ENCODE measurements around the gene TXNDC16. TPM values are rescaled to one million over a fixed set of nuclear protein-coding genes. Genes with fewer than 3 reads are reported as not detected.
A peak's percentile ranks its signal among the peaks of the same experiment; 100 is the strongest.

The TXNDC16 gene
- total RNA-seq, 2 donors from 2014 or later, result 14.0 to 37.1 TPM

- H3K27me3 ChIP-seq (replicated peaks; ENCODE audit: insufficient read depth), result no peaks in the 10 kb centered on the region
- DNase-seq (ENCODE audit: low spot score), result no peak
- TF ChIP-seq POLR2A (IDR thresholded peaks at IDR 0.05) (no peak), POLR2AphosphoS5 (IDR thresholded peaks at IDR 0.05) (no peak), CTCF (IDR thresholded peaks at IDR 0.05) (no peak)
- peaks cover 6% of the 10 kb centered on the region for H3K4me1 ChIP-seq (replicated peaks)
- no peaks in the 10 kb centered on the region for H3K36me3 ChIP-seq
- H3K4me3 ChIP-seq, result no peak overlapping the region
- WGBS, result 79% methylated on average over 4 of the region's 4 CpGs
- intact Hi-C loops (cut with DNase I), result no loop called here
- H3K9me3 ChIP-seq, result no peaks in the 10 kb centered on the region
- peak overlapping the region; percentile 78 to 96 for H3K27ac ChIP-seq
Observed at GRCh38 chr14:52546318-52546670, 6.0 kb downstream of the TXNDC16 start.

- peak overlapping the region in 1 of 2 donors; percentile 18 for H3K4me3 ChIP-seq
- H3K4me1 ChIP-seq (replicated peaks), result peaks cover 6% of the 10 kb centered on the region
- intact Hi-C loops (cut with DNase I), result no loop called here
- H3K27ac ChIP-seq, result peak overlapping the region; percentile 78 to 96
- DNase-seq (ENCODE audit: low spot score), result peak; percentile 38
- no peaks in the 10 kb centered on the region for H3K27me3 ChIP-seq (replicated peaks; ENCODE audit: insufficient read depth)
- TF ChIP-seq POLR2A (IDR thresholded peaks at IDR 0.05), result no peak
- peak; percentile 92 for TF ChIP-seq POLR2AphosphoS5 (IDR thresholded peaks at IDR 0.05)
- TF ChIP-seq CTCF (IDR thresholded peaks at IDR 0.05), result no peak
- WGBS, result 32% methylated on average over 7 of the region's 7 CpGs
- H3K36me3 ChIP-seq, result no peaks in the 10 kb centered on the region
- no peaks in the 10 kb centered on the region for H3K9me3 ChIP-seq
Observed at GRCh38 chr14:52545584-52546317, 6.6 kb downstream of the TXNDC16 start.

- Histone ChIP-seq H3K27me3 (replicated peaks; ENCODE audit: insufficient read depth) (no peaks in the 10 kb centered on the region), H3K9me3 (no peaks in the 10 kb centered on the region), H3K4me1 (replicated peaks) (no peaks in the 10 kb centered on the region), H3K4me3 (no peak overlapping the region), H3K27ac (no peak overlapping the region), H3K36me3 (peaks cover 0 to 3% of the 10 kb centered on the region in 2 donors)
- intact Hi-C loops (cut with DNase I), result no loop called here
- no peak for DNase-seq (ENCODE audit: low spot score)
- 74% methylated on average over 2 of the region's 2 CpGs for WGBS
- TF ChIP-seq CTCF (IDR thresholded peaks at IDR 0.05) (no peak), POLR2AphosphoS5 (IDR thresholded peaks at IDR 0.05) (no peak), POLR2A (IDR thresholded peaks at IDR 0.05) (no peak)
Observed at GRCh38 chr14:52538623-52539022, 13.7 kb downstream of the TXNDC16 start.

GRCh38 chr14:52536269-52536668 is 16.0 kb downstream of the TXNDC16 start:
- Histone ChIP-seq H3K27me3 (replicated peaks; ENCODE audit: insufficient read depth) (no peaks in the 10 kb centered on the region), H3K36me3 (peaks cover 0 to 3% of the 10 kb centered on the region in 2 donors), H3K27ac (no peak overlapping the region), H3K4me3 (no peak overlapping the region), H3K9me3 (no peaks in the 10 kb centered on the region), H3K4me1 (replicated peaks) (no peaks in the 10 kb centered on the region)
- TF ChIP-seq CTCF (IDR thresholded peaks at IDR 0.05) (no peak), POLR2AphosphoS5 (IDR thresholded peaks at IDR 0.05) (no peak), POLR2A (IDR thresholded peaks at IDR 0.05) (no peak)
- intact Hi-C loops (cut with DNase I), result no loop called here
- DNase-seq (ENCODE audit: low spot score), result no peak
- whole genome bisulfite sequencing, result 85% methylated on average over 3 of the region's 3 CpGs

GRCh38 chr14:52531481-52531880 is 20.8 kb downstream of the TXNDC16 start:
- Histone ChIP-seq H3K27me3 (replicated peaks; ENCODE audit: insufficient read depth) (no peaks in the 10 kb centered on the region), H3K4me1 (replicated peaks) (no peaks in the 10 kb centered on the region), H3K4me3 (no peak overlapping the region), H3K9me3 (no peaks in the 10 kb centered on the region), H3K27ac (no peak overlapping the region), H3K36me3 (peaks cover 0 to 3% of the 10 kb centered on the region in 2 donors)
- no peak for TF ChIP-seq POLR2AphosphoS5 (IDR thresholded peaks at IDR 0.05)
- no peak for TF ChIP-seq POLR2A (IDR thresholded peaks at IDR 0.05)
- no peak for TF ChIP-seq CTCF (IDR thresholded peaks at IDR 0.05)
- intact Hi-C loops (cut with DNase I), result no loop called here
- DNase-seq (ENCODE audit: low spot score), result no peak

All from prostate gland (tissue), 2 donors.